GM18507 (cell line): ENCODE results near the gene SLX4.
A peak's percentile ranks its signal among the peaks of the same experiment; 100 is the strongest.
"Not testable (repeated sequence)": the region's sequence is repeated elsewhere in the genome, so short reads cannot be mapped to it uniquely, and the experiment has no call there.

Source experiments
- DNase-seq: peaks from one replicate; pipeline ENCODE4 v3.0.0; 2011; ENCODE audit warnings: low read depth; ENCODE audit not compliant: insufficient read length; ENCODE audit errors: extremely low spot score
- FAIRE-seq: peaks from 2 replicates; lab custom pipeline; 2011; peaks lifted over from hg19 to GRCh38; lab: Jason Lieb, UNC

Gene SLX4, protein sequence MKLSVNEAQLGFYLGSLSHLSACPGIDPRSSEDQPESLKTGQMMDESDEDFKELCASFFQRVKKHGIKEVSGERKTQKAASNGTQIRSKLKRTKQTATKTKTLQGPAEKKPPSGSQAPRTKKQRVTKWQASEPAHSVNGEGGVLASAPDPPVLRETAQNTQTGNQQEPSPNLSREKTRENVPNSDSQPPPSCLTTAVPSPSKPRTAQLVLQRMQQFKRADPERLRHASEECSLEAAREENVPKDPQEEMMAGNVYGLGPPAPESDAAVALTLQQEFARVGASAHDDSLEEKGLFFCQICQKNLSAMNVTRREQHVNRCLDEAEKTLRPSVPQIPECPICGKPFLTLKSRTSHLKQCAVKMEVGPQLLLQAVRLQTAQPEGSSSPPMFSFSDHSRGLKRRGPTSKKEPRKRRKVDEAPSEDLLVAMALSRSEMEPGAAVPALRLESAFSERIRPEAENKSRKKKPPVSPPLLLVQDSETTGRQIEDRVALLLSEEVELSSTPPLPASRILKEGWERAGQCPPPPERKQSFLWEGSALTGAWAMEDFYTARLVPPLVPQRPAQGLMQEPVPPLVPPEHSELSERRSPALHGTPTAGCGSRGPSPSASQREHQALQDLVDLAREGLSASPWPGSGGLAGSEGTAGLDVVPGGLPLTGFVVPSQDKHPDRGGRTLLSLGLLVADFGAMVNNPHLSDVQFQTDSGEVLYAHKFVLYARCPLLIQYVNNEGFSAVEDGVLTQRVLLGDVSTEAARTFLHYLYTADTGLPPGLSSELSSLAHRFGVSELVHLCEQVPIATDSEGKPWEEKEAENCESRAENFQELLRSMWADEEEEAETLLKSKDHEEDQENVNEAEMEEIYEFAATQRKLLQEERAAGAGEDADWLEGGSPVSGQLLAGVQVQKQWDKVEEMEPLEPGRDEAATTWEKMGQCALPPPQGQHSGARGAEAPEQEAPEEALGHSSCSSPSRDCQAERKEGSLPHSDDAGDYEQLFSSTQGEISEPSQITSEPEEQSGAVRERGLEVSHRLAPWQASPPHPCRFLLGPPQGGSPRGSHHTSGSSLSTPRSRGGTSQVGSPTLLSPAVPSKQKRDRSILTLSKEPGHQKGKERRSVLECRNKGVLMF (N-terminal part only)

DNA sequence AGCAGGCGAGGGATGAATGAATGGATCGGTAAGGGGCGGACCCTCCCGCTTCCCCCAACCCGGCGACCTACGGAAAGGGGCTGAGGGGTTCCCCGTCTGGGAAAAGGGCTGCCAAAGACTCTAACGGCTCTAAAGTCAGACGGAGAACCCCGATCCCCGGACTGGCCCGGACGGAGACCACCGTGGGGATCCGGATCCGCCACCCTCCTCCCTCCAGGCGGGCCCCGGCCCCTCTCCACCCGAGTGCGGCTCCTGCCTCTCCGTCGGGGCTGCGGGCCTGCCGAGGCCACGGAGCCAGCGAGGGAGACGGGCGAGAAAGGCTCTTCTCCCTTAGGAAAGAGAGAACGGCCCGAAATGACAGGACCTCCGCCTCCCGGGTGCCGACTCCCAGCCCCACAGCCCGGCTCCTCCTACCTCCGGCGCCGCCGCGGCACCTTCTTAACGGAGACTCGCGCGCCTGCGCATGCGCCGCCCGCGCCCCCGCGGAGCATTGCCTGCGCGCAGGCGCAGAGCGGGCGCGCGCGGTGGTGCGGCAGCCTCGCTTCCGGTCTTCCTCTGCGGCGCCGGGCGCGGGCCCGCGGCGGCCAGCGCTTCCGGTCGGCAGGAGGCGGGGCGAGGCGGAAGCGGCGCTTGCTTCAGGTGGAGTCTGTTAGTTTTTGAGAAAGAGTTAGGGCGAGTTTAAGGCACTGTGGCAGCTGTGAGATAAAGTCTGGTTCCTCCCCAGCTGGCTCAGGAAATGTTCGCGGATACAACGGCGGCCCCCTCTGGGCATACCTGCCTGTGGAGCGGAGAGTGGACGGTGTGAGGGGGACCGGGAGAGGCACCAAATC is at the start of gene SLX4:
TSS of gene SLX4 (minus strand) at position 461 of the 830 bp plus-strand sequence. CDS start 2,642 bp downstream, outside the sequence.
- FAIRE-seq: peak; percentile 89
- DNase-seq: peak; percentile 100

DNA sequence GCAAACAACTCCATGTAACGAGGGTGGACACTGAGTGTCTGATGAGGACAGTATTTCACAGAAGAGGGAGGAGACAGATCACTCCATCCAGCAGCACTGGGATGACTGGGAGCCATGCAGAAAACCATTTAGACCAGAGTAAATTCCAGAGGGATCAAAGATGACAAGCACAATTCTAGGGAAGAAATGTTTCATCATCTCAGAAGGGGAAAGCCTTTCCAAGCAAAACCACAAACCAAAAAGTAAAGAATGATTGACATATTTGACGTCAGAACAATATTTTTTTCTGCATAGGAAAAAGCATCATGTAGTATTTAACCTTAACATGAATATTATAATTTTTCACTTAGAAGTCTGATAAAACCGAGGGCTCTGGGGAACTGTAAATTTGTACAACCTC is 47.8 kb upstream of the SLX4 start:
- DNase-seq (no peak), FAIRE-seq (no peak)

DNA sequence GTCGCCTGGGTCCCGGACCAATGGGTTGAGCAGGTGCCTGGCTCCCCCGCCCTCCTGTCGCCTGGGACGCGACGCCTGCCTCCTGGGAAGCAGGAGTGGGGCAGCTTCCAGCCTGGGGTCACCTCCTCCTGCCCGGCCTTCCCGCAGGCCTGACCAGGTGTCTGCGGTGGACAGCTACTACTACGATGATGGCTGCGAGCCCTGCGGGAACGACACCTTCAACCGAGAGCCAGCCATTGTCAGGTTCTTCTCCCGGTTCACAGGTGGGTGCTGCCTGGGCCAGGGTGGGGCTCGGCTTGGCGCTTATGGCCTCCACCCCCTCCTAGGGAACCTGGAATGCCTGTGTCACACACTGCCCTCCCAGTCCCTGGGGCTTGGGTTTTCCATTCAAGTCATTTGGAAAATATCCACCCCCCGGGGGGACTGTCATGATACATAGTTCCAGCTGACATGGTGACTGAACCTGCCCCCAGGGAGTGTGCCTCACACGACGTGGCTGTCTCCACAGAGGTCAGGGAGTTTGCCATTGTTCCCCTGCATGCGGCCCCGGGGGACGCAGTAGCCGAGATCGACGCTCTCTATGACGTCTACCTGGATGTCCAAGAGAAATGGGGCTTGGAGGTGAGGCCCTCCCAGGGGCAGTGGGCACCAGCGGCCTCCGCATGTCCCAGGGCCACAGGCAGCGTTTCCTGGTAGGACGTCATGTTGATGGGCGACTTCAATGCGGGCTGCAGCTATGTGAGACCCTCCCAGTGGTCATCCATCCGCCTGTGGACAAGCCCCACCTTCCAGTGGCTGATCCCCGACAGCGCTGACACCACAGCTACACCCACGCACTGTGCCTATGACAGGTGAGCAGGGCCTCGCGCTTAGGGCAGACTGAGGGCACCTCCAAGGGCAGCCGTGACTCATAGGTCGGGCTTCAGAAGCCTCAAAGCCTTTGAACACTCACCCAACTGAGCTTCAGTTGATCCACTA is 45.4 kb upstream of the SLX4 start:
- DNase-seq: no peak

DNA sequence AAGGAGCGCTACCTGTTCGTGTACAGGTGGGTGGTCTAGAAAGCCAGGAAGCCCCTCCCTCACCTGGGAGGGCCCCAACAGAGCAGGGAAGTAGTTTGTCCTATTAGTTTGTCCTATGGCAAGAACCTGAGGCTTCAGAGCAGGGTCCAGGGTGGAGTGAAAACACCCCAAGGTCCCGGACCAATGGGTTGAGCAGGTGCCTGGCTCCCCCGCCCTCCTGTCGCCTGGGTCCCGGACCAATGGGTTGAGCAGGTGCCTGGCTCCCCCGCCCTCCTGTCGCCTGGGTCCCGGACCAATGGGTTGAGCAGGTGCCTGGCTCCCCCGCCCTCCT is 44.7 kb upstream of the SLX4 start:
- DNase-seq, FAIRE-seq: not testable (repeated sequence)

More for the DNA sequence above, 45.4 kb upstream of the SLX4 start:
- no peak for FAIRE-seq

DNA sequence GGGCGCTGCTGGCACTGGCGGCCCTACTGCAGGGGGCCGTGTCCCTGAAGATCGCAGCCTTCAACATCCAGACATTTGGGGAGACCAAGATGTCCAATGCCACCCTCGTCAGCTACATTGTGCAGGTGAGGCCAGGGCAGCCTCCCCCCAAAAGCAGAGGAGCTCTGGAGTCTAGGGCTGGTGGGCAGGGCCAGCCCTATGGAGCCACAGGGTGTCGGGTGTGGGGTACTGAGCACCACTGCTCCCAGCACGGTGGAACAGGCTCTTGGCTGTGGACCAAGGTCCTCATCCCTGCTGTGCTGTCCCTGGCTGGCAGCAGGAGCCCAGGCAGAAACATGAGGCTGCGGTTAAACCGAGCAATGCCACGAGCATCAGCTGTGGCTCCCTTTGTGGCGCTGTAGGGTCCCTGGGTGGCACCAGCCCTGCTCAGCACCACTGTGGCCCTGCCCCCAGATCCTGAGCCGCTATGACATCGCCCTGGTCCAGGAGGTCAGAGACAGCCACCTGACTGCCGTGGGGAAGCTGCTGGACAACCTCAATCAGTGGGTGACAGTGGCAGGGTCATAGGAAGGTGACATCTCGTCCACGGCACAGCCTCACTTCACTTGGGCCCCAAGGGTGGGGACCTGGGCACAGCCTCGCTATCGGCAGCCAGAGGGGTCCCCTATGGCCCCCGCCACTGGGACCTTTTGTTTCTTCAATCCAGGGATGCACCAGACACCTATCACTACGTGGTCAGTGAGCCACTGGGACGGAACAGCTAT is 44.2 kb upstream of the SLX4 start:
- FAIRE-seq (no peak), DNase-seq (no peak)

DNA sequence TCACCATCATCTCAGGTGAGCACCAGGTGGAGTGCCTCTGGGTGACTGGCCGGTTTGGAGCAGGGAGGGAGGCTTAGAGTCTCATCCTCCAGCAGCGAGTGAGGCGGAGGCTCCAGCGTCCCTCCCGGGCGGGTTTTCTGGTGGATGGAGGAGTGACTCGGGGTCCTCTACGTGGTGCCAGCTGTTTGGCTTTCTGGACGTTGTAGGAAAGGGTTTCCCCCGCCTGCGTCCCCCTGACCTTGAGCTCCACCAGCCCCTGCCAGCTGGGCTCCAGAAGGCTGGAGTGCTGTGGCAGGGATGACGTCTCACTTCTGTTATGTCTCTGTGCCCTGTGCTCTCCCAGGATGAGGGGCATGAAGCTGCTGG is 43.6 kb upstream of the SLX4 start:
- DNase-seq: no peak
- FAIRE-seq: no peak

DNA sequence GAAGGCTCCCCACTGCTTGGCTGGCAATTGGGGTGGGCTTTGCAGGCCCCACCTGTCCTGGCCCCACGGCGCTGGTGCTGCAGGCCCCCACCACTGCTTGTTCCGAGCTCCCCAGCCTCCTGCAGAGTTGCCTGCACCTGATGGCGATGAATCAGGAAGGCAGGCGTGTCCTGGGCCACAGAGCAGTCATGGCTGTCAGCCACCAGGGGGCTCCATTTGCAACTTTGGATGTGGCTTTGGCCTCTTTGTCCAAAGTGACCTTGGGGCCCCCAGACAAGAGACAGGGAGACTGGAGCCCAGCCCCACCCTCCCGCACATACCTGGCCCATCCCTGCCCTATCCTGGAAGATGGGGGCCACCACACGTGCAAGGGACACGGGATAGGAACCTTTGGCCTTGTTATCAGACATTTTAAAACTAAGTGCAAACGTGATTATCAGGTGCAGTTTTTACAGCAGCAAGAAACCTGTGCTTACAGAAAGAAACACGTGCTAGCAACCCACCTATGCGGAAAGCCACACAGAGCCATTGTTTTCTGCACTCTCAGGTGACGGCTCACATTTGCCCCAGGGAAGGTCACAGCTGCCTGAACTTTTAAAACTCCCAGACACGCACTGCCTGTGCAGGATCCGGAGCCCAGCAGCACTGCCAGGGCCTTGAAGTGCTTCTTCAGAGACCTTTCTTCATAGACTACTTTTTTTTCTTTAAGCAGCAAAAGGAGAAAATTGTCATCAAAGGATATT is 43.0 kb upstream of the SLX4 start, which contains the start of gene DNASE1:
TSS of gene DNASE1 (plus strand) at position 443 of the 743 bp plus-strand sequence. CDS start 683 bp downstream, outside the sequence.
- peak; percentile 42 for DNase-seq
- FAIRE-seq: peak; percentile 73

DNA sequence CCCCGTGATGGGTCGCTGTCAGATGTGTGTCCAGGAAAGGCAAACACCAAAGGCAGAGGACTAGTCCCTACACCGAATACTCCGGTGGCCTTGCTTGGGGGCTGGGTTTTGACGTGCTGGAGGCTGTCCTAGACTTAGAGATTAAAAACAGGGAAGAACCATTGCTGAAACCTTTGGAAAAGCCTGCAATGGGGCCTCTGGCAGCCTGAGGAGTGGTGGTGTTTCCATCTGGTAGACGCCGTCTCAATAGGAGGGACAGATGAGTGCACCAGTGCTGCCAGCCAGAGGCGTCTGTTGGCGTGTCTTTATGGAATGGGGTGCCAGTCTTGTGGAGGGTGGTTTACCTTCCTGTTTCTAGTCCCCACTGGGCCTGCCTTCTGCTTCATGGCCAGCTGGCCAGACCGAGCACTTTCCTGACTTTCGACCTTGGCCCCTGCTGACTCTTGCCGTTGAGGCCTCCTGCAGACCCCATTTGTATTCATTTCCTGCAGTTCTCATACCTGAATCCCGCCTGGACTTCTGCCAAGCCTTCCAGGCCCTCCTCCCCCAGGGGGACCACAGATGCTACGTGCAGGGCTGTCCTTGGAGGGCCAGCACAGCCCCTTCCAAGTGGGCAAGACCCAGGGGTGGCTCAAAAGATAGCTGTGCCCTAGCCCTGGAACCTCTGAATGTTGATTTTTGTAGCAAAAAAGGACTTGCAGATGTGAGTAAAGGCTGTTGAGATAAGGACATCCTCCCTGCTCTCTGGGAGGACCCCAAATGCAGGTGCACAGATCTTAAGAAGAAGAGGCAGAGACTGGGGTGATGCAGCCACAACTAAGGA is 41.2 kb upstream of the SLX4 start:
- DNase-seq: no peak
- FAIRE-seq: no peak

DNA sequence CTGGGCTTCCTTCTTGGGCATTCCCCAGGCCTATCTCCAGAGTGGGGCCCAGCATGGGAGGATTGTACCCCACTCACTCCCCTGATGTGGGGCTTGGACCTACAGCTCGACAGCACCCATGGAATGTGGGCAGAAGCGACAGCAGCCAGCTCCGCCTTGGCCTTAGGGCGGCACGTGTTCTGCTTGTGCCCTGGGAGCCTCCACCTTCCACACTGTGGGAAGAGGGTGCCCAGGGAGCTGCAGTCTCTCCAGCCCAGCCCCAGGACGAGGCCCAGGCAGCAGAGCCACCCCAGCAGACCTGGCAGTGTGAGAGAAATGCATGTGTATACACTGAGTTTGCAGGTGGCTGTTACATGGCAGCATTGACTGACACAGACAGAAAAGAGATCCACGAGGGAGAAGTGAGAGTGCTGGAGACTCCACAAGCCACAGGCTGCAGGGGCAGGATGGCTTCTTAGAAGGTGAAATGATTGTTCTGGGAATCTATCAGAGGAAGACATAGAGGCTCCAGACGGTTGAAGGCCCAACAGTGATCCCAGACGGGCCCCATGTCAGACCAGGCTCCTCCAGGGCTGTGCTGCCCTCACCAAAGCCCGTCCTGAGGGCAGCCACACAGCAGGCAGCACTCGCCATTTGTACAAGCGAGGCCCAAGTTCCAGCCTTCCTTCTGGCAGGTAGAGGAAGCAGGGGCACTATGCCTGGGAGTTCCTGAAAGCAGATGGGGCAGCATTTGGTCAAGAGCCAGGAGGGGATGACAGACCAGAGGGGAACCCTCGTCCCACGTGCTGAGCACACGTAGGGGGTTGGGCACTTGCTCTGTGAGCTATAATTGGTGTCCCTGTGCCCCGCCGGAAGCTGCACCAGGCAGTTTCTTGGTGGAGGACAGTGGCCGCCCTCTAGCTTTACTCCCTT is 40.3 kb upstream of the SLX4 start:
- DNase-seq (no peak), FAIRE-seq (no peak)

DNA sequence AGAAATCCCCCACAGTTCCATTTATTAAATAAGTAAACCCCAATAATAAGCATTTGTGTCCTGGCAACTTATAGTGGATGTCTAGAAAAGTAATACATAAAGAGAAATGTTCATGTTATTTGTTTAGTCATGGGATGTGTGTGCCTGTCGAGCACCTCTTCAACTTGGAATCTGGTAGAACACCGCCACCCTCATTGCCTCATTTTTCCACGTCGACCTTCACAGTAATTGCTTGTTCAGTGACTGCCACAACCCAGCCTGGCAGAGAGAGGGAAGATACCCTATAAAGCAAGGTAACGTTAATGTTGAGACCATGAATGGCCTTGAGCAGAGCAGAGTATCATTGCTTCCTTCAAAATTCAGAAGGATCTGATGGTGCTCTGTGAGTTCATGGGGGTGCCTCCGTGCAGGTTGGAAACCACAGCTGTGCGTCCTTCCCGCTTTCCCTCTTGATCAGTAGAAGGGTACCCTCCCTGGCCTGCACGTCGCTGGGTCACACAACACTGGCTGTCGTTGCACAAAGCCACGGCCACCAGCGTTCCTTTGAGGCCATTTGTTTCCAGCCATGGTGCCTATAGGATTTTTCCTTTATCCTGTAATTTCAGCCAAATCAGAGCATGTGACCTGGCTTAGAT is 39.3 kb upstream of the SLX4 start:
- DNase-seq (no peak), FAIRE-seq (no peak)

DNA sequence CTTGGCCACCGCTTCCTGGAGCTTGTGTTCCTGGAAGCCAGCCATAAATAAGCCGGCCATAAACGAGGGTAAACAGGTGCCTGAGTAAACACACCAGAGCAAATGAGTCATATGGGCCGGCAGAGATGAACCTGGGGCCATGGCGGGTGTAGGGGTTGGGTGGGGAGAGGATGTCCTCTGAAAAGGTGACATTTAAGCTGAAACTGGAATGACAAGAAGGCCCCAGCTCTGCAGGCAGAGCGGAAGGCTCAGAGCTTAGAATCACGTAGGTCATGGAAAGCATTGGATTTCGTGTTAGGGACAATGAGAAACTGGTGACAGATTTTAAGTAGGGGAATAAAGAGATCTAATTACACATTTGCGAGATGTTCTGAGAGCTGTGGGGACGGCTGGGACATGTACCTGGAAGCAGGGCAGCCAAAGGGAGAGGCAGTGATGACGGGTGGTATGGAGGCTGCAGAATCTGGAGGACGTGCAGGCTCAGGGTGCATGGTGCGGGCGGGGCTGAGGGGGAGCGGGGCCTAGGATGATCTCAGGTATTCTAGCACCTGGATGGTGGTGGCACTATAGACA is 35.0 kb upstream of the SLX4 start:
- no peak for DNase-seq
- no peak for FAIRE-seq

DNA sequence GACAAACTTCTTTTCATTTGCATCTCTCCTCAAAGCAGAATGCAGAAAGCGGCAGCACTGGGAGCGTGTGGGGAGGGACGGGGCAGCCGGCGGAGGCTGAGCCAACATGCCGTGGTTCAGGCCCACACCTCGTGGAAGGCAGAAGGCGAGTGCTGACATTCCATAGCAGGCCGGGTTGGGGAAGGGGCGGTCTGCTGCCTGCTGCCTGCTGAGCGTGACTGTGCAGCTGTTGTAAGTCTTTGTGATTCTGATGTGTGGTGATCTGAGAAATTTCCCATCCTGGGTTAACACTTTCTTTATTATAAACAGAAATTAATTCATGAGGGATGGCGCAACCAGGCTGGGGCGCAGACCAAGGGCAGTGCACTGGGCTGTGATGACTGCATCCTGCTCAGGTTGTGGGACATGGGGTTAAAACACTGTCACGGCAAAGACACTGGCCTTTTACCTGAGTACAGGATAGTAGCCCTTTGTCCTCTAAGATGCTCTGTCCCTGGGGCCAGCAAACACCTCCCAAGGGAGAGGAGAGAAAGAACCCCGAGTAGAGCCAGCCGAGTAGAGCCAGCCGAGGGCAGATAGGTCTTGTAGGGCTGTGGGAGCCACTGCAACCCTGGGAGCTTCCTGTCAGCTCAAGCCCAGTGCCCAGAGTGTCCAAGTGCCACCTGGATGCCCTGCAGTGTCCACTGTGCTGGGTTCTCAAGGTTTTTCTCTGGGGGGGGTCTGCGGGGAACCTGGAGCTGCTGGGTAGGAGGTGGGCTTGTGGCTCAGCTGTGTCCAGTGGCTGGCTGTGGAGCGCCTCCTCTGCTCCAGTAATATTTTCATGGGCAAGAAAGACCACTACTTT is 34.3 kb upstream of the SLX4 start:
- DNase-seq: no peak

DNA sequence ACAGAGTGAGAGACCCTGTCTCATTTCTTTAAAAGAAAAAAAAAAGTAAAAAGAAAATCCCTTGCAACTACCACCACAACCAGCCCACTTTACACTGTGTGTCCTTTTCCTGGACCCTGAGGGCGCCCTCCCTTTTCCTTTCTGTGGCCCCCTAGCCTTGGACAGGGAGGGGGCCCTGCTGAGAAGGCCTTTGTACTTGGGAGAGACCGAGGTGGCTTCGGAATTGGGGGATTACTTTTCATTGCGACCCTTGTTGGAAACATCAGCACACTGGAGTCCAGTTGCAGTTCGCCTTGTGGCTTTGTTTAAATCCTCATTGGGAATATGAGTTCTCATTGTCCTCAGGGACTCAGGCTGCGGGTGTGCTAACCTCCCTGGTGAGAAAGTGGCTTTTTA is 33.7 kb upstream of the SLX4 start:
- FAIRE-seq (no peak), DNase-seq (no peak)

More for the DNA sequence above, 34.3 kb upstream of the SLX4 start:
- no peak for FAIRE-seq
